Mononuclear cell (primary cell): ENCODE measurements around the gene TTC23. TPM values are rescaled to one million over a fixed set of nuclear protein-coding genes. Genes with fewer than 3 reads are reported as not detected.
A peak's percentile ranks its signal among the peaks of the same experiment; 100 is the strongest.
"Not testable (repeated sequence)": the region's sequence is repeated elsewhere in the genome, so short reads cannot be mapped to it uniquely, and the experiment has no call there.

Source experiments
- H3K27me3 ChIP-seq: 2 replicates; pipeline ENCODE4 v1.6.0; 2011; ENCODE audit warnings: low read length, control low read depth; ENCODE audit not compliant: insufficient read depth
- H3K4me1 ChIP-seq: 2 replicates; pipeline ENCODE4 v1.5.1; 2011; ENCODE audit warnings: mild to moderate bottlenecking, low read length, control low read depth; ENCODE audit not compliant: insufficient read depth
- H3K4me3 ChIP-seq: 2 replicates; pipeline ENCODE4 v1.5.1; 2011; ENCODE audit warnings: mild to moderate bottlenecking, low read length, moderate library complexity
- H3K9me3 ChIP-seq: 2 replicates; pipeline ENCODE4 v1.5.1; 2011; ENCODE audit warnings: low read depth, mild to moderate bottlenecking, control low read depth, low read length
- total RNA-seq: library from RNA; depleted of rRNA; stranded (reverse); fragments of >200 nt; gene quantifications from one replicate; pipeline ENCODE4 v1.2.3, GENCODE V29; 2012

TTC23 gene
- total RNA-seq, 1 donor = 0.10 TPM

DNA sequence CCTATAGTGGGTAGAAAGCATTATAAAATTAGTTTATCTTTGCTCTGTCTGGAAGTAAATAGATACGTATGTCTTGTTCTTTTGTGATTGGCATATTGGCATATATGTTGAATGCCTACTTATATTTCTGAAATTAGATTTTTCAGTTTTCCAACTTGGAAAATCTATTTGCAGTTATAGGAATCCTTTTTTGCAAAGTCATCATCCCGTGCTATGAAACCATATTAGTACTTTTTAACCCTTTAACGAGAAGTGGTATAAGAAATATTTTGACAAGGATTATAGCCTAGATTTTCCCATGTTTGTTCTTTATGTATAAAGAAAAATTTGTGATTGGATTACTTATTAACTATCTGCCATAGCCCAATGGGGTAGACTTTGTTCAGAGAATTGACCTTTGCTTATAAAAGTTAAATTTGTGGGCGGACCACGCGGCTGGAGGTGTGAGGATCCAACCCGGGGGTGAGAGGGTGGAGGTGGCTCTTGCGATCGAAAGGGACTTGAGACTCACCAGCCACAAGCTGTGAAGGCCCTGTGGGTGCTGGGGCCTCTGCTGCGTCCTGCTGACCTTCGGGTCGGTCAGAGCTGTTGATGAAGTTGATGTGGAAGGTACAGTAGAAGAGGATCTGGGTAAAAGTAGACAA lies 7.8 kb upstream of the TTC23 start:
- Histone ChIP-seq H3K27me3 (no peaks in the 10 kb centered on the region), H3K9me3 (no peaks in the 10 kb centered on the region), H3K4me1 (peaks cover 12% of the 10 kb centered on the region), H3K4me3 (no peak overlapping the region)

DNA sequence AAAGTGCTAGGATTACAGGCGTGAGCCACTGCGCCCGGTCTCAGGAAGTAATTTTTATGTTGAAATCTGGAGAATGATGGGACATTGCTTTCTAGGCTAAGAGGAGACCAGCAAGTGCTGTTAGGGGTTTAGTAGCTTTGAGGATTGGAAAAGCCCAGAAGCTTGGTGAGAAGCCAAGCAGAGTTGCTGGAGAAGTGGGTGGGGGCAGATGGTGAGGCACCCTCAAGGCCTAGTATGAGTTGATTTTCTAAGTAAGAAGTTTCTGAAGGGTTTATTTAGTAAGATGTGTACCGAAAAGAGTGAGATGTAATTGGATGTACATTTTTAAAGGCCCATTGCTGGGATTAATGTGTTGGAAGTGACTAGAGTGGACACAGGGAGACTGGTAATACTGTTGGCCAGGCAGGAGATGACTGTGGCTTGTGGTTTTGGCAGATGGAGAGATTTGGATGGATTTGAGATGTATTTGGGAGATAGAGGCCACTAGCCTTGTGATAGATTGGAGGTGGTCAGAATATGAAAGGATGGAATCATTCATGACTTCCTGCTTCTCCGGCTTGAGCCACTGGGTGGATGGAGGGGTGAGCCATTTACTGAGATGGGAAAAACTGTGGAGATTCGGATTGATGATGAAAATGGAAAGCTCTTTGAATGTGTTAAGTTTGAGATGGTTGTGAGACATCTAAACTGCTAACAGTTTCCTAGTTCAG lies 4.2 kb upstream of the TTC23 start:
- no peaks in the 10 kb centered on the region for H3K9me3 ChIP-seq
- H3K27me3 ChIP-seq = no peaks in the 10 kb centered on the region
- H3K4me3 ChIP-seq = no peak overlapping the region

GRCh38 chr15:99252326-99252725 lies 2.9 kb upstream of the TTC23 start:
- Histone ChIP-seq H3K27me3 (no peaks in the 10 kb centered on the region), H3K9me3 (no peaks in the 10 kb centered on the region), H3K4me1 (peaks cover 16% of the 10 kb centered on the region), H3K4me3 (no peak overlapping the region)

More for the DNA sequence above, 4.2 kb upstream of the TTC23 start:
- peaks cover 16% of the 10 kb centered on the region for H3K4me1 ChIP-seq

- no peaks in the 10 kb centered on the region for H3K27me3 ChIP-seq
- H3K4me1 ChIP-seq = peaks cover 16% of the 10 kb centered on the region
- H3K4me3 ChIP-seq = peak within 1 kb of the TSS; percentile 78
- no peaks in the 10 kb centered on the region for H3K9me3 ChIP-seq
Observed at GRCh38 chr15:99250857-99251841, 1.8 kb upstream of the TTC23 start, which contains the start of gene LRRC28. Gene LRRC28 (plus strand): TSS chr15:99251481. CDS start chr15:99255958, 4,477 bp downstream.

DNA sequence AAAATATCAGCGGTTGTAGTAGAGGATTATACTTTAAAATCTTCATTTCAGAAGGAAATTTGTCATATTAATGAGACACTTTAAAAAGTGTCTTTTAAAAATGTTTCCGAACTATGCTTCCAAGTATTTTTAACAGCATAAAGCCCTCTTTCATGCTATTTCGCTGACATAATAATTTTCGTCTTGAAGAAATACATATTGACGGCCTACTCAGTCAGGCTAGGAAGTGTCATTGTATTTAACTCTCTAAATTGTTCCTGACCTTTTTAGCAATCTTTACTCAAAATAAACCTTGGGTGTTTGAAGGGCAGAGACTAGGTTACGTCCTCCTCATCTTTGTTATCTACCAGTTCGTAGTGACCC lies 1.1 kb upstream of the TTC23 start:
- Histone ChIP-seq H3K4me3 (peak overlapping the region; percentile 78), H3K27me3 (no peaks in the 10 kb centered on the region), H3K9me3 (no peaks in the 10 kb centered on the region), H3K4me1 (peaks cover 16% of the 10 kb centered on the region)

GRCh38 chr15:99250001-99250400 lies 620 bp upstream of the TTC23 start:
- no peaks in the 10 kb centered on the region for H3K27me3 ChIP-seq
- no peak overlapping the region for H3K4me3 ChIP-seq
- H3K9me3 ChIP-seq = no peaks in the 10 kb centered on the region
- peaks cover 16% of the 10 kb centered on the region for H3K4me1 ChIP-seq

DNA sequence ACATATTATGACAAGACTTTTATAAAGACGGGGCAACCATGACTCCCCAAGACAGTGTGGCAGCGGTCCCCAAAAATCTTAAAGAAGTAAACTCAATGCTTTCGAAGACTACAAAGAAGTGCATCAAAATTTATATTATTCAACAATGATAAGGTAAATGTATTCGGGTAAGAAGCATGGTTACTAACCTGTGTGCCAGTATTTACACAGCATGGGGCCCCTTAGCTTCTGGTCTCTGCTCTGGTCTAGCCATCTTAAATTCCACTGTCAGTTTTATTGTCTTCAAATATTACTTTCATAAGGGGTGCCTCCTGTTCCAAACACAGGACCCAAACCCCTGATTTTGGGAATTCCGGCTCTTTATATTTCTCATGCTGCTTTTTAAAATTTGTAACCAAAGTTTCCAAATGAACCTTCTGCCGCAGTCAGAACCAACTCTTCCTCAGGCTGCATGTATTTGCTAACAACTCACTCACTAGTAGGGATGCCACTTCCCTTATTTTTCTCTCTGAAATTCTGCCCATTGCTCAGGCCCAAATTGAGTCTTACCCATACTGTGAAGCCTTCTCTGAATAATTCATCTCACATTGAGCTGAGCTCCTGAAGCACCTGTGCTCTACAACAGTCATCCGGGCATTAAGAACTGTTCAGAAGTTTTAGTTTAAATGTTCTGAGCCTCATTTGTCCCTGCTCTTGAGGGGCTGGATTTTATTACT lies 1.2 kb downstream of the TTC23 start:
- Histone ChIP-seq H3K4me3 (no peak overlapping the region), H3K27me3 (no peaks in the 10 kb centered on the region), H3K4me1 (peaks cover 12% of the 10 kb centered on the region), H3K9me3 (no peaks in the 10 kb centered on the region)

GRCh38 chr15:99247062-99247461 lies 2.3 kb downstream of the TTC23 start:
- H3K9me3 ChIP-seq = no peaks in the 10 kb centered on the region
- no peak overlapping the region for H3K4me3 ChIP-seq
- H3K4me1 ChIP-seq = peaks cover 1% of the 10 kb centered on the region
- H3K27me3 ChIP-seq = no peaks in the 10 kb centered on the region

- no peaks in the 10 kb centered on the region for H3K4me1 ChIP-seq
- H3K9me3 ChIP-seq = no peaks in the 10 kb centered on the region
- H3K4me3 ChIP-seq = no peak overlapping the region
- no peaks in the 10 kb centered on the region for H3K27me3 ChIP-seq
Observed at GRCh38 chr15:99244306-99244705, 5.1 kb downstream of the TTC23 start.

DNA sequence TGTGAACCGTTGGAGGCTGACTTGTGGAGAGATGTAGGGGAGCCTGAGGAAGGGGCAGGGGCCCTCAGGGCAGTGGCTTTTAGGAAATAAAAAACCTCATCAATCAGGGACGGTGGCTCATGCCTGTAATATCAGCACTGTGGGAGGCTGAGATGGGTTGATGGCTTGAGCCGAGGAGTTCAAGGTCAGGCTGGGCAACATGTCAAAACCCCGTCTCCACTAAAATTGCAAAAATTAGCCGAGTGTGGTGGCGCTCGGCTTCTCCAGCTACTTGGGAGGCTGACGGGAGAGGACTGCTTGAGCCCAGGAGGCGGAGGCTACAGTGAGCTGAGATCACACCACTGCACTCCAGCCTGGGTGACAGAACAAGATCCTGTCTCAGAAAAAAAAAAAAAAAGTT lies 7.6 kb downstream of the TTC23 start:
- Histone ChIP-seq H3K4me3 (no peak overlapping the region), H3K9me3 (no peaks in the 10 kb centered on the region), H3K27me3 (no peaks in the 10 kb centered on the region), H3K4me1 (no peaks in the 10 kb centered on the region)

DNA sequence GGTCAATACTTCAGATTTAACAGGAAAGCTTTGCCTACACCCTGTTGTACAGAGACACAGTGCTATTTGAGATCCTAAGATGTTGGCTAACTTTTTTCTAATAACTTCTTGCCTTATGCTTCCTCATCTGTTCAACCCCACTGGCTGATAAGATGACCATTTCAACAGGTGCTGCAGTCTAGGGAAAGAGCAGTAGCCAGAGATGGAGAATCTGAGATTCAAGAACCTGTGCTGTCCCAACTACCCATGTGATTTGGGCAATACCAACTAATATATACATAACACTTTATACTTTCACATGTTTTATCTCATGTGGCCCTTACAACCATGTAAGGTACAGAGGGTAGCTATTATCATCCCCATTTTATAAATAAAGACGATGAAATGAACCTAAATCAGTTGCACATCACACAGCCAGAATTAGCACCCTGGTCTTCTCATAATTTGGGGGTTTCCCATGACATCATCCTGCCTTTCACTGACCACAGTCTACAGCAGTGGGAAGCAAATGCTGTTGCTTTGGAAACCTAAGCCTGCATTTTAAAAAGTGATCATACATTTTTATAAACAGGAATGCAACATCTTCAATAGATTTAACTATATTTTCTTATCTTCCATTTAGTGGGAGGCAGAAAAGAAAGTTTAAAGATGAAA lies 9.7 kb downstream of the TTC23 start:
- H3K27me3 ChIP-seq = no peaks in the 10 kb centered on the region
- no peaks in the 10 kb centered on the region for H3K4me1 ChIP-seq
- H3K9me3 ChIP-seq = no peaks in the 10 kb centered on the region
- H3K4me3 ChIP-seq = no peak overlapping the region

GRCh38 chr15:99238849-99239248 lies 10.5 kb downstream of the TTC23 start:
- Histone ChIP-seq H3K4me1 (no peaks in the 10 kb centered on the region), H3K9me3 (no peaks in the 10 kb centered on the region), H3K27me3 (no peaks in the 10 kb centered on the region), H3K4me3 (no peak overlapping the region)

GRCh38 chr15:99234160-99234559 lies 15.2 kb downstream of the TTC23 start:
- not testable (repeated sequence) for H3K4me1 ChIP-seq, H3K9me3 ChIP-seq, H3K4me3 ChIP-seq, H3K27me3 ChIP-seq

- no peaks in the 10 kb centered on the region for H3K4me1 ChIP-seq
Observed at GRCh38 chr15:99232740-99233139, 16.6 kb downstream of the TTC23 start.

More at GRCh38 chr15:99232740-99233139, 16.6 kb downstream of the TTC23 start:
- H3K9me3 ChIP-seq = no peaks in the 10 kb centered on the region
- no peaks in the 10 kb centered on the region for H3K27me3 ChIP-seq
- no peak overlapping the region for H3K4me3 ChIP-seq
